WERI-Rb-1 (cell line): ENCODE measurements around the gene A3GALT2.

Experiments
- DNase-seq: peaks from one replicate; pipeline ENCODE4 v3.0.0-alpha.2; 2020
- H3K27ac ChIP-seq: fragments of 250-450 bp; sonication (Bioruptor Pico); 2 replicates; pipeline ENCODE4 v1.5.1; 2020; ENCODE audit warnings: mild to moderate bottlenecking, moderate library complexity
- H3K27me3 ChIP-seq: fragments of 250-450 bp; sonication (Bioruptor Pico); 2 replicates; pipeline ENCODE4 v1.5.1; 2021; ENCODE audit warnings: mild to moderate bottlenecking, low read depth, moderate library complexity; ENCODE audit not compliant: insufficient read depth, severe bottlenecking
- H3K36me3 ChIP-seq: fragments of 250-450 bp; sonication (Bioruptor Pico); 2 replicates; pipeline ENCODE4 v1.5.1; 2020; ENCODE audit warnings: mild to moderate bottlenecking, moderate library complexity
- H3K4me3 ChIP-seq: 2 replicates; pipeline ENCODE4 v1.5.1; 2011; ENCODE audit warnings: low read depth, mild to moderate bottlenecking, control low read depth, low read length
- H3K9me3 ChIP-seq: fragments of 250-450 bp; sonication (Bioruptor Pico); 2 replicates; pipeline ENCODE4 v1.5.1; 2021; ENCODE audit warnings: mild to moderate bottlenecking, moderate library complexity; ENCODE audit not compliant: severe bottlenecking
- TF ChIP-seq, protein P1 (sequence below): IDR thresholded peaks from 2 replicates; pipeline ENCODE4 v1.5.1; 2011; ENCODE audit warnings: low read depth, mild to moderate bottlenecking, control low read depth, inconsistent platforms, low read length

The A3GALT2 gene

DNA sequence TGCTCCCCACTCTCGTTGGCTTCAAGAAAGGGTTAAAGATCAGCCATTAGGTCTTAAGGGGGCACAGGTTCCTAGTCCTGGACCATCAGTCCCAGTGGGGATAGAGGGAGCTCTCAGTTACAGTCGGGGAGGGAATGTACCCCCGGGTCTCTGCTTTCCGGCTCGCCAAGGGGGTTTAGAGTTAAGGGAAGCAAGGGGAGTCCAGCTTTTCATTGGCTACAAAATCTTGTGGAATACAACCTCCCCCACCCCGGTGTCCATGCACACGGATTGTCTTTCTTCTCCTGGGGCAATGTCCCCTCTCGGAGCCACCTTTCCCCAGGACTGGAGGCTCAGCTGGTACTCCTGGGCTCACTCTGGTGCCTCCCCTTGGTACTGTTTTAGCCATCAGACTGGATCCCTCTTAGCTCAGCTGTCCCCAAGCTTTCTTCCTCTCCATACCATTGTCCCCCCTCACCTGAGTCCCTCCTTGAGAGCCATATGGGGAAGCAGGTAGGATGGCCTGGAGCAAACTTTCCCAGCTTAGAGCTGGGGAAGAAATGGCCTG is at the start of gene A3GALT2:
Gene A3GALT2, minus strand, starts transcription at position 480 of the 547 bp plus-strand sequence. Its CDS starts 0 bp downstream, at position 480.
- TF ChIP-seq, protein P1, sequence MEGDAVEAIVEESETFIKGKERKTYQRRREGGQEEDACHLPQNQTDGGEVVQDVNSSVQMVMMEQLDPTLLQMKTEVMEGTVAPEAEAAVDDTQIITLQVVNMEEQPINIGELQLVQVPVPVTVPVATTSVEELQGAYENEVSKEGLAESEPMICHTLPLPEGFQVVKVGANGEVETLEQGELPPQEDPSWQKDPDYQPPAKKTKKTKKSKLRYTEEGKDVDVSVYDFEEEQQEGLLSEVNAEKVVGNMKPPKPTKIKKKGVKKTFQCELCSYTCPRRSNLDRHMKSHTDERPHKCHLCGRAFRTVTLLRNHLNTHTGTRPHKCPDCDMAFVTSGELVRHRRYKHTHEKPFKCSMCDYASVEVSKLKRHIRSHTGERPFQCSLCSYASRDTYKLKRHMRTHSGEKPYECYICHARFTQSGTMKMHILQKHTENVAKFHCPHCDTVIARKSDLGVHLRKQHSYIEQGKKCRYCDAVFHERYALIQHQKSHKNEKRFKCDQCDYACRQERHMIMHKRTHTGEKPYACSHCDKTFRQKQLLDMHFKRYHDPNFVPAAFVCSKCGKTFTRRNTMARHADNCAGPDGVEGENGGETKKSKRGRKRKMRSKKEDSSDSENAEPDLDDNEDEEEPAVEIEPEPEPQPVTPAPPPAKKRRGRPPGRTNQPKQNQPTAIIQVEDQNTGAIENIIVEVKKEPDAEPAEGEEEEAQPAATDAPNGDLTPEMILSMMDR = no peak
- H3K4me3 ChIP-seq = no peak within 1 kb of the TSS
- H3K36me3 ChIP-seq = peaks cover 36% of the 10 kb centered on the region
- H3K9me3 ChIP-seq = no peaks in the 10 kb centered on the region
- no peak for DNase-seq
- H3K27ac ChIP-seq = no peak within 1 kb of the TSS; the same call in 1 of the 2 replicates
- no peaks in the 10 kb centered on the region for H3K27me3 ChIP-seq

DNA sequence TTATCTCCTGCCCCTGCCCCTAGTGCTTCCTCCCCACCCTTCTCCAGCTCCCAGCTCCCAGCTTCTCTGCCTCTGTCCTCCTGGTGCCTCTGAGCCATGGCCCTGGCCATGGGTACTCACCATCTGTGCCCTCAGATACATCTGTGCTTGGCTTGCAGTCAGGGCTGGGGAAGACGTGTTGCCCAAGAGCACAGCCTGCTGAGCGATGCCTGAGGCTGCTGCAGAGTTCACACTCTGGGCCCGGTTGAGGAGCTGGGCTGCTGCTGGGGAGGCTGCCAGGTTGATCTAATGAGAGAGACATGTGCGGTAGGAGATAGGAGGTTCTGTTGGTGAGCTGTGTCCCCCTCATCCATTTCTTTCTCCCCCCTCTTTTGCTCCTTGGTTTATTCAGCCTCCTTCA is 49.4 kb upstream of the A3GALT2 start:
- H3K36me3 ChIP-seq = peaks cover 5% of the 10 kb centered on the region
- H3K27ac ChIP-seq = no peak overlapping the region
- no peak for DNase-seq
- no peak overlapping the region for H3K4me3 ChIP-seq
- no peaks in the 10 kb centered on the region for H3K9me3 ChIP-seq
- TF ChIP-seq, protein P1 = no peak
- no peaks in the 10 kb centered on the region for H3K27me3 ChIP-seq

DNA sequence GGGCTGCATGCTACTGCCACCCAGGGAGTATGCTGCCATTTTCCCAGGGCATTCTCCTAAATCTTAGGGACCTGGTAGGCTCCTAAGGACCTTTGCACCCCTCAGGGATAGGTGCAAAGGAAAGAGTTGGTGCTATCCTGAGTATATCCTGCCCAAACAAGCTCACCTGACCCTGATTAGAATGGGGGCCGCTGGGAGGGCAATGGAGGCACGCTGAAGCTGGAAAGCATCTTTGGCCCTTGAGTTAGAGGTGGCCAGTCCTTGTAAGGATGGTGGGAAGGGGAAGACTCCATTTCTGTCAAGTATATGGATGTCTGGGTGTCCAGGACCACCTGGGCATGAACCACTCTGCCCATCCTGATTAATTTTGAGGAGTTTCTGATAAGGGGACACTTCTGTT is 48.9 kb upstream of the A3GALT2 start:
- TF ChIP-seq, protein P1 = no peak
- no peaks in the 10 kb centered on the region for H3K9me3 ChIP-seq
- no peak overlapping the region for H3K27ac ChIP-seq
- no peaks in the 10 kb centered on the region for H3K27me3 ChIP-seq
- H3K4me3 ChIP-seq = no peak overlapping the region
- peaks cover 5% of the 10 kb centered on the region for H3K36me3 ChIP-seq
- DNase-seq = no peak

DNA sequence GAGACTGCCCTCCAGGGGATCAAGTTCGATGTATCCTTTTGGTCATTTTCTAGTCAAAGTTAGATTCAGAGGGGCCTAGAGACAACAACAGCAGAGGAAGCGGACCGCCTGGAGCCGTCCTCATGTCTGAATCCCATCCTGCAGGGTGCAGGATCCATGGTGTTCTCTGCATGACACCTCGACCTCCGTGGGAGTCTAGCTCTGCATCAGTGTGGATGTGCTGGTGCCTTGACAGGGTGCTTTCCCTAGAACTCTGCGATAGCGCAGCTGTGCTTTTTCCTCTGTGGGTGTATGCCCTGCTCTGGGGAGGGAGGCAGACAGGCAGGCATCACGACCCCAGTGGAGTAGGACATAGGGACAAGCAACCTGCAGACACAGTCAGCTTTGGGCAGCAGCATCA is 48.2 kb upstream of the A3GALT2 start:
- Histone ChIP-seq H3K27me3 (no peaks in the 10 kb centered on the region), H3K9me3 (no peaks in the 10 kb centered on the region), H3K4me3 (no peak overlapping the region), H3K36me3 (peaks cover 5% of the 10 kb centered on the region), H3K27ac (no peak overlapping the region)
- no peak for DNase-seq
- TF ChIP-seq, protein P1 = no peak

DNA sequence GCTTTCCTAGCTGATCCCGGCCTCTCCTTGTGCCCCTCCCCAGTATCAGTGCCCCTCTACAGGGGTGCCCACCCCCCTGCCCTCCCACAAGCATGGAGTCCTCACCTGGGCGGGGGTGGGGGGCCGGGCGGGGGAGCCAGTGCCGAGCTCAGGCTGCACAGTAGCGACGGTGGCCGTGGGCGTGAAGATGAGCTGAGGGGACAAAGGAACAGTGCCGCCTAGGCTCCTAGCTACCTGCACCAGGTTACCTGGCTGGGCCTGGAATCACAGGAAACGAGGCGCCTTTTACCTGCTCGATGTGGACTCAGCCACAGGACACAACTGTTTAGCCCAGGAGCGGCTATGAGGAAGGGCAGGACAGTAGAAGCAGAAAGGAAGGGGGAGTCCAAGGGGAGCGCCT is 47.5 kb upstream of the A3GALT2 start:
- TF ChIP-seq, protein P1 = no peak
- Histone ChIP-seq H3K9me3 (no peaks in the 10 kb centered on the region), H3K27me3 (no peaks in the 10 kb centered on the region), H3K27ac (no peak overlapping the region), H3K4me3 (no peak overlapping the region), H3K36me3 (peaks cover 5% of the 10 kb centered on the region)
- no peak for DNase-seq
